RKO (cell line): ENCODE measurements around the gene CCL15.
"Not testable (repeated sequence)": the region's sequence is repeated elsewhere in the genome, so short reads cannot be mapped to it uniquely, and the experiment has no call there.

Experiments
- DNase-seq: peaks from one replicate; pipeline ENCODE4 v3.0.0-alpha.2; 2016; ENCODE audit warnings: low spot score

The CCL15 gene, protein sequence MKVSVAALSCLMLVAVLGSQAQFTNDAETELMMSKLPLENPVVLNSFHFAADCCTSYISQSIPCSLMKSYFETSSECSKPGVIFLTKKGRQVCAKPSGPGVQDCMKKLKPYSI

DNA sequence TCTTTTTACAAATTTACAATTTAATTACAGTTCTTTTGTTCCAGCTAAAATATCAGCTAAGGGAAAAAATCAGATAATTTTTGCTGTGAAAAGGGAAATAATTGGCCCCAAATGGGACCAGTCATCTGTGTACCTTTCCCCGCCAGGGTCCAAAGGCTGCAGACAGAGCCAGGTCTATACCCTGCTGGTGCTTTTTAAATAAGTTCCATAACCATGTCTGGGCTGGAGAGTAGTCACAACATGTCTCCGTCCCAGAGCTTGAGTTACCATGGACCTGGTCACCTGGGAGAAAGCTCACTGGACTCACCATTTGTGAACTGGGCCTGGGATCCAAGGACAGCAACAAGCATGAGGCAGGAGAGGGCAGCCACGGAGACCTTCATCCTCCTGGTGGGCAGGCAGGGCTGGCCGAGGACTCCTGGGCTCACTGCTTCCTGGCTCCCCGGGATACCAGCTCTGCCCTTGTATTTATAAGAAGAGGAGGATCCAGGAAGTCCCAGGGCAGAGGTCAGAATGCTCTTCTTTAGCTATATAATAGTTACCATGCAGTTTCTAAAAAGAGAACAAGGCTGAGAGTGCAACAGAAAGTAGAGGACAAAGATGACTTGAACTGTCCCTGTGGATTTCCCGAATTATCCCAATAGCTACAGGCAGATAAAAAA is at the start of gene CCL15:
CCL15 (minus strand) TSS at position 444 of the 662 bp plus-strand sequence; CDS start at position 383, 61 bp downstream.
- DNase-seq: no peak

DNA sequence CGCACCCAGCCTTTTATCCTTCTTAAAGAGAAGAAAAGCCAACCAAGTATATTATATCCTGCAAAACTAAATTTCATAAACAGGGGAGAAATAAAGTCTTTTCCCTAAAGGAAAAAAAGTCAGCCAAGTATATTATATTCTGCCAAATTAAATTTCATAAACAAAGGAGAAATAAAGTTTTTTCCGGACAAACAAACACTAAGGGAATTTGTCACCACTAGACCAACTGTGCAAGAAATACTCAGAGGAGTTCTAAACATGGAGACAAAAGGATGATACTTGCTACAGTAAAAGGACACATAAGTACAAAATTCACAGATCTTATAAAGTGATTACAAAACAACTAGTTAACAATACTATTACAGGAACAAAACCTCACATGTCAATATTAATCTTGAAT is 48.3 kb upstream of the CCL15 start:
- DNase-seq: no peak

DNA sequence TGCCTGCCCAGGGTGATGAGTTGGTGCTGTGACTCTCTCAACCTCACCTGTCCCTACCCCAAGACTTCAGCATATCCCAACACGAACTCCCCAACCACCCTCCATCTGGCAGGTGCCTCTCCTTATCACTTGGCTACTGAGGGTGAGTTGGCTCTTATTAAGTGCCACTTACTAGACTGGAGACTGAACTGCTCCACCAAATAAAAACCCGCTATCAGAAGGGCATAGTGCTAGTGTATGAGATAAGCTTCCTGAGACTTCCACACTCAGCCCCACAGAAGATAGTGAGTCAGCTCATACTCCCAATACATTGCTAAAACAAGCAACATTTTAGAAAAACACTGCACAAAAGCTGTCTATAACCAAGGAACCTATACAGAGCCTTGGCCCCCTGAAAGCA is 46.7 kb upstream of the CCL15 start:
- no peak for DNase-seq

DNA sequence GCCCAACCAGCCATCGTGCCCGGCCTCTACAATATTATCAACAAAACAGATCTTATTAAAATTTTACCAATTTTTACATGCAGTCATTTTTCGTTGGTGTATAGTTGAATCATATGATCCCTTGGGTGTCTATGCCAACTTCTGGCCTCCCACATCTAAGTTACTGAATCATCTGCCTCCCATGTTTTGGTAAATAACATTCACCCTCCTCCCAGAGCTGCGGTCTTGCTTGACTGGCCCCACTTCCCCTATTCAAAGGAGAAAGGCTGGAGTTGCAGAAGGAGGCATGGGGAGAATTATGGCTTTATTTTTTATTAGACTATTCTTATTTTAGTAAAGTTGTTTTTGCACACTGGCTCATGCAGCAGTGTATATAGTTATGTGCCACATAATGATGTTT is 34.9 kb upstream of the CCL15 start:
- no peak for DNase-seq

DNA sequence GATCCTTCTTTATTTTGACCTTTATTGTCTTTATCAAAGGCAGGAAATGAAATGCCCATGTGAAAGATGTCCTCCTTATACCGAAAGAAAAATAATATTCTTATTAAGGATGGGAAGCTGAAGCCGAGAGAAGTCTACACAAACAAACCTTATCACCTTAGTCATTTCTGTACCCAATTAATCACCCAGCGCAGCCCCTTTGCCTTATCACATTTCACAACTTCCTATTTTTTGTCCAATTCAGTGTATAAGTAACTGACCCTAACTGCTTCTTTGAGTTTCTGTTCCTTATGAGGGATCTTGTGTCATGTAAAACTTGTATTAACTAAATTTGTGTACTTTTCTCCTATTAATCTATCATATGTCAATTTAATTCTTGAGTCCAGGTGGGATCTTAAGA is 32.8 kb upstream of the CCL15 start:
- DNase-seq: no peak

DNA sequence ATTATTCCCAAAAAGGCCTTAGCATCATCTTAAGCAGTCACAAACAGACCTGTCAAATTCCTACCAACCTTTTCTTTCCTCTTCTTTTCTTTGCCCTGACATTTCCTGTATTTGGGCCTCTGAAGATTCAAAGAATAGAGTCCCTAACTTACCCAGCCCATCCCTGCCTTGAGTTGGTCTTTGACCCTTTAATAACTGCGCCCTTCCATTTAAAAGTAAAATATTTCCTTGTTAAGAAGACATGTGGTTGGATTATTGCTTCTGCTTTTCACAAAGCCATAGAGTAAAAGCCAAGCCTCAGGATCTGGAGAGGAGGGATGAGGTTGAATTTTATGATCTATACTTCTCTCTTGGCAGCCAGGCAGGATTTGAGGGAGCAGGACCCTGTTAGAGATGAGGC is 29.6 kb upstream of the CCL15 start:
- DNase-seq: no peak

DNA sequence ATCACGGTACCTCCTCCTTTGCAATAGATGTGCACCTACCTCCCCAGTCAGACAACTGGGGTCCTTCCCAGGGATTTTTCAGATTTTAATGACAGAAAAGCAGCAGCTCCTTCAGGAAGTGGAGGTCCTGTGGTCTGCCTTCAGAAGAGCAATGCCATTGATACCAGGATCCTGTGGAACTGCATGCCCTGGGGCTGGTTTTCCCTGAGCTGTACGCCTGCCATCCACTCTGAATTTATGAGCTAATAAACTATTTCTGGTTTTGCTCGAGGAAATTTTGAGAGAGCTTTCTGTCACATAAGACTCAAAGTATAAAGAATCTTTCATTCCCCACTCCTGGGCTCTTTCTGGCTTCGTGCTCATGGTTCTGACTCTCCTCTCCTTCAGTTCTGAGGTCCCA is 26.4 kb upstream of the CCL15 start:
- no peak for DNase-seq

DNA sequence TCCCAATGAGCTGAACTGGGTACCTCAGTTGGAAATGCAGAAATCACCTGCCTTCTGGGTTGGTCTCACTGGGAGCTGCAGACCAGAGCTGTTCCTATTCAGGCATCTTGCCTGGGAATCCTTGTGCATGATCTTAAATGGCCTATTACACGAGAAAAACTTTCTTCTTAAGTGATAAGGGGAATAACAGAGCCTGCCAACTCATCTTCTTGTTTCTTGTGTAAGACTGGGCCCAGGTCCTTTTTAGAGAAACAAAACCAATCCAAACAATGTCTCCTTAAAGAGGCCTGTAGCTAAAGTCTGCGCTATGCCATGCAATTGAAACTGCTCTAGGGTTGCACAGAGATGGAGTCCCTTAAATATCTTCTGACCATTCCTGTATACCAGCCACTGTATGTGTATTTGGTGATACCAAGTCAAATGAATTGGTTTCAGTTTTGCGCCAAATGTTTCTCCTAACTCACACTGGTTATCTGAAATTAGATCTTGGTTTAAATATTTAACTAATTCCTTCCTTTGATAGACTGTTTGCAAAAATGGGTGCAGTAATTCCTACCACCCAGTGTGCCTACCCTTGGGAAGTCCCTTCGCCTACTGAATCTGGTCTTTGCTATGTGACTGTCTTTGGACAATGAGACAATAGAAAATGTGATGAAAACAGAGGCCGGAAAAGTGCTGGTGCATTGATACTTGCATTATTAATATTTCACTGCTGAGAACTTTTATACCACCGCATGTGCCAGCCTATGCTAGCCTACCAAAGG is 22.9 kb upstream of the CCL15 start:
- DNase-seq: no peak

DNA sequence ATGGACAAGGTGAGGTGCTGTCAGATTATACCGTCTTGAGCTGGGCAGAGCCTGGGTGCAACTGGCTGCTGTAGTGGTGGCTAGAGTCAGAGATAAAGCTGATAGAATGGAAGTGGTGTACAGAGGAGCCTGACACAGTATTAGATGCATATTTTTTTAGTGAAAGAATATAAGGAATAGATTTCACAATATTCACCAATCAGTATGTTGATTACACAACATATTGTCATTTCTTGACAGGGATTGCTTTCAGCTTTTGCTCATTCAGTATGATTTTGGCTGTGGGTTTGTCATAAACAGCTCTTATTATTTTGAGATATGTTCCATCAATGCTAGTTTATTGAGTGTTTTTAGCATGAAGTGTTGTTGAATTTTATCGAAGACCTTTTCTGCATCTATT is 18.1 kb upstream of the CCL15 start:
- no peak for DNase-seq

DNA sequence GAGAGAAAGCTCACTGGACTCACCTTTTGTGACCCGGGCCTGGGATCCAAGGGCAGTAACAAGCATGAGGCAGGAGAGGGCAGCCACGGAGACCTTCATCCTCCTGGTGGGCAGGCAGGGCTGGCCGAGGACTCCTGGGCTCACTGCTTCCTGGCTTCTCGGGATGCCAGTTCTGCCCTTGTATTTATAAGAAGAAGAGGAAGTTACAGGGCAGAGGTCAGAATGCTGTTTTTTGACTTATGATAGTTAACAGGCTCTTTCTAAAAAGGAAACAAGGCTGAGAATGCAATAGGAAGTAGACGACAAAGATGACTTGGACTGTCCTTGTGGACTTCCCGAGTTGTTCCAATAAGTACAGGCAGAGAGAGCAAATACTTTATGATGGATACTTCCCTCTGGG is 16.4 kb upstream of the CCL15 start, which contains the start of gene CCL23:
CCL23 (minus strand) TSS at position 174 of the 400 bp plus-strand sequence; CDS start at position 99, 75 bp downstream.
- DNase-seq: no peak

DNA sequence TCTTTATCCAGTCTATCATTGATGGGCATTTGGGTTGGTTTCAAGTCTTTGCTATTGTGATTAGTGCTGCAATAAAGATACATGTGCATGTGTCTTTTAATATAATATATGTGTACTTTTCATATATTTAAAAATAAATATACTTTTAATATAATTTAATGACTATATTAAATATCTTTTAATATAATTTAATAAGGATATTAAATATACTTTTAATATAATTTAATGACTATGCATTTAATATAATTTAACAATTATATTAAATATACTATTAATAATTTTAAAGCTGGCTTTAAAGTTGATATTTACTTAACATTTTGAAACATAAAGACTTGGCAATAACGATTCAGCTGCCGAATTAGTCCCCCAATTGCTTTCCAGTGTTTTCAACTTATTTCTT is 15.2 kb upstream of the CCL15 start:
- DNase-seq: no peak

DNA sequence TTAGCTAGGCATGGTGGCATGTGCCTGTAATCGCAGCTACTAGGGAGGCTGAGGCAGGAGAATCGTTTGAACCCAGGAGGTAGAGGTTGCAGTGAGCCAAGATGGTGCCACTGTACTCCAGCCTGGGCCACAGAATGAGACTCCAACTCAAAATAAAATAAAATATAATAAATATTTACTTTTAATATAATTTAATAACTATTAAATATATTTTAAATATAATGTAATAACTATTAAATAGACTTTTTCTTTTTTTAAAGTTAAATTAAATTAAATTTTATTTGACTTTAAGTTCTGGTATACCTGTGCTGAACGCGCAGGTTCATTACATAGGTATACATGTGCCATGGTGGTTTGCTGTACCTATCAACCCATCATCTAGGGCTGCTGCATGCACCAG is 14.5 kb upstream of the CCL15 start:
- not testable (repeated sequence) for DNase-seq

DNA sequence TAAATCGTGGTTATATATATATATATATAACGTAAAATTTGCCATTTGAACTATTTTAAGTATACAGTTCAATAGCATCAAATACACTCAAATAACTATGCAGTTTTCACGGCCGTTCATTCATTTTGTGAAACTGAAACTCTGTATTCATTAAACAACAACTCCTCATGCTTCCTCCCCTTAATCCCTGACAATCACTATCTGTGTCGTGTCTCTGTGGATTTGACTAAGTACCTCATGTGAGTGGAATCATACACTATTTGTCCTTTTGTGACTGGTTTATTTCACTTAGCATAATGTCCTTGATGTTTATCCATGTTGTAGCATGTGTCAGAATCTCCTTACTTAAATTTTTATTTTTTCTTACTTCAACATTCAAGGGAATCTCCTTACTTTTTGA is 13.6 kb upstream of the CCL15 start:
- no peak for DNase-seq

DNA sequence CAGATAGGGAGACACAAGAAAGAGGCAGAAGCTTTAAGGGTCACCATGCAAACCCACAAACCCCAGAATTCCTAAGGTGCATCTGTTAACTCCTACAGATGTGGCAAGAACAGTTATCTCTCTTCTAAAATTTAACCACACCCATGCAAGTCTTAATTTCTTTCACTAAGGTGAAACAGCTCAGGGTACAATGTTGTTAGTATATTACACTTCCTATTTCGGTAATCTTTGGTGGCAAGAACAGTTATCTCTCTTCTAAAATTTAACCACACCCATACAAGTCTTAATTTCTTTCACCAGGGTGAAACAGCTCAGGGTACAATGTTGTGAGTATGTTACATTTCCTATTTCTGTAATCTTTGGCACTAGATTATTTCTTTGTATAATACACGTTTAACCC is 9.8 kb upstream of the CCL15 start:
- DNase-seq: no peak

DNA sequence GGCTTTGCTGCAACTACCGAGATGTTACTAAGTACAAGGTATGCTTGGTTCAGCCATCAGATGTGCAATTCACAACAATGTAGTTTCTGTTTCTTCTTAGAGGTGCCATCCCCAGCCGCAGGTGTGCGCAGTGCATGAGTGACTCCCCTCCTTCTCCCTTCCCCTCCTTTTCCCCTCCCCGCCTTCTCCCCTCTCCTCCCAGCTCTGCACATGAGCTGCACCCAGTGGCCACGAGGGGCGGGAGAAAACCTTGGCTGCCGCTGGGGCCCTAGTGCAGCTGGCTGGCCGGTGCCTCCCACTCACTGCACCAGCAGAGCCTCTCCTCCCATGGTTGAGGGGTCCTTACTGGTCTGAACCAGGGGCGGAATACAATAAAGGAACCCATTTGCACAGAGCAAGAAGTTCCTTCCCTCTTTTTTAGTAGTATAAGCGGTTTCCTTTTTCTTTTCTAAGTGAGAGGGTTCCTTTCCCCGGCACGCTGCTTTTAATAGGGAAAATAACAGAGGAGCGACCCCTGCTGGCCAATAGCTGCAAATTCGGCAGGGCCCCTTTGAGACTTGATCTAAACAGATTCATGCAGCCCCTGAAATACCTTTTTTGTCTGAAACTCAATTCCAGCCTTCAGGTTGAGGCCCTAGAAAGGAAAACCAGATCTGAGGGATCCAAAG is 7.8 kb upstream of the CCL15 start:
- DNase-seq: no peak

DNA sequence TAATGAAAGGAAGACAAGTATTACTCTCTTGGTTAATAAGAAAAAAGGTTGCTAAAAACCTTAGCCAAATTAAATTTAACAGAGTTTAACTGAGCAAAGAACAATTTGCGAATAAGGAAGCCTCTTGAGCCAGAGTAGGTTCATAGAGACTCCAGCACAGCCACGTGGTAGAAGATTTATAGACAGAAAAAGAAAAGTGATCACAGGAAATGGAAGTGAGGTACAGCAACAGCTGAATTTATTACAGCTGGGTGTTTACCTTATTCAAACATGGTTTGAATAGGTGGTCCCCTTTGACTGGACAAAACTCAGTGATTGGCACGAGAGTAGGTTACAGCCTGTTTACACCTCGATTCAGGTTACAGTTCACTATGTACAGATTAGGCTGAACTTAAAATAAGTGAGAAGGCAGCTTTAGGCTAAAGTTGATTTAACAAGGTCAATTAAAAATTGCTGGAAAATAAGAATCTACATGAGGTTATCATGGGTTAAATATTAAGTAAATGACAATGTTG is 3.3 kb upstream of the CCL15 start:
- no peak for DNase-seq

DNA sequence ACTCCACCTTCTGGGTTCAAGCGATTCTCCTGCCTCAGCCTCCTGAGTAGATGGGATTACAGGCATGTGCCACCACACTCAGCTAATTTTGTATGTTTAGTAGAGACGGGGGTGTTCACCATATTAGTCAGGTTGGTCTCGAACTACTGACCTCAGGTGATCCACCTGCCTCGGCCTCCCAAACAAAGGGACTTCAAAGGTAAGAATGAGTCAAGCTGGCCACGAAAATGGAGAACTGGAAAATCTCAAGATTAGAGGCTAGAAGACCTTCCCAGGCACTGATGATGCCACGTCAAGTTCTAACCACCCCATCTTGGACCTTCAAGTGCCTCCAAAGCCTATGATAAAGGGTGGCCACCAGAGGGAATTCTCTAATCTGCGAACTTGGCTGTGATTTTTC is 1.3 kb upstream of the CCL15 start:
- no peak for DNase-seq

DNA sequence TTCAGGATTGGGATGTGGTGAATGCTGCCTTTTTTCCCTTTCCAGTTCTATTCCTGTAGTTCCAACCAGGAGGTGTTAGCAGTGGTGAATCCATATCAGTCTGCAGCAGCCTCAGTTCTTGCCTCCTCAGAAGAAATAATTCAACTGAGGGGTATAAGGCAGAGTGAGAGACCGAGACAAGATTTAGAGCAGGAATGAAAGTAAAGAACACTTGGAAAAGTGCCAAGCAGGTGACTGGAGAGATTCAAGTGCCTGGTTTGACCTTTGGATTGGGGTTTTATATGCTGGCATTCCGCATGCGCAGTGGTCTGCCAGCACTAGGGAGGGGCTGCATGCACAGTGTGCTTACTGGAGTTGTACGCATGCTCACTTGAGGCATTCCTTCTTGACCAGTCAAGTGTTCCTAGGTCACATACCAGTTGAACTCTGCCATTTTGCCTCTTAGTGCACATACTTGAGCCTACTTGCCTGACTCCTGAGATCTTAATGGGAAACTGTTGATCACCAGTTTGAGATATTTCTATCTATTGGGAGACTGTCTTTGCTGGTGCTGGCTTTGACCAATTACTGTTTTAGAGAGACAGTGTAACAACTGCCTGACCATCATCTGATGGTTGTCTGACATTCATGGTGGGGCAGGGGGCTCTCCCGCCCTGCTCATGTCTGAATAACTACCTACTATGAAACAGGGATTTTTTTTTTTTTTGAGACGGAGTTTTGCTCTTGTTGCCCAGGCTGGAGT is 680 bp upstream of the CCL15 start:
- no peak for DNase-seq

DNA sequence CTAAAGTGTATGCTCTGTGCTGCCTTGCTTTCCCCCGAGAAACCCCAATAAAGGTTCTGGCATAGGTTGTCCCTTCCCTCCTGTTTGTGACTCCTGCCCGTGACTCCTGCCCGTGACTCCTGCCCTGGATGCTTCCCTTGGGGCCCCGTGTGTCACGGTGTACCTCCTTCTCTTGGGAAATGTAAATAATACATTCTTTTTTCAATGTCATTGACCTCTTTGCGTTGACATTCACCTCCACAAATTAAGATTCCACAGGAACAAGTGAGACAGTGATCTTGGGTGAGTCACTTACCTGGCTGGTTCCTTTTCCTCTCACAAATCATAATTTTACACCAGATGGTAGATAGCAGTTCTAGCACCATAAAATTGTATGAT is 632 bp downstream of the CCL15 start:
- no peak for DNase-seq

DNA sequence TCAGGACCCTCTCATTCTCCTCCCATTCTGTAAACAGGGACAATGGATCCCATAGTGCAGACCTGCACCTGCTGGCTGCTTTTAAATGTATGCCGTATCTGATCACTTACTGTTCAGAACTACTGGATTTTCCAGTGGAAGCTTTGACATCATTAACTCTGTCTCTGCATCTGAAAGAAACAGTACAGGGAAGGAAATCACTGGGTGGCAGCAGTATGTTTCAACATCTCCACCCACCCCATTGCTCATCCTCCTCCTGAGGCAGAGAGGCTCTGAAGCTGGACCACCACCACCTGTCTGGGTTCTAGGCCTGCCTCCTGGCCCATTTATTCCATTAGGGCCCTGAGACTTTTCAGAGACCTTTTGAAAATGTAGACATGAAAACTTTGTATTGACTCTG is 2.6 kb downstream of the CCL15 start:
- DNase-seq: no peak

DNA sequence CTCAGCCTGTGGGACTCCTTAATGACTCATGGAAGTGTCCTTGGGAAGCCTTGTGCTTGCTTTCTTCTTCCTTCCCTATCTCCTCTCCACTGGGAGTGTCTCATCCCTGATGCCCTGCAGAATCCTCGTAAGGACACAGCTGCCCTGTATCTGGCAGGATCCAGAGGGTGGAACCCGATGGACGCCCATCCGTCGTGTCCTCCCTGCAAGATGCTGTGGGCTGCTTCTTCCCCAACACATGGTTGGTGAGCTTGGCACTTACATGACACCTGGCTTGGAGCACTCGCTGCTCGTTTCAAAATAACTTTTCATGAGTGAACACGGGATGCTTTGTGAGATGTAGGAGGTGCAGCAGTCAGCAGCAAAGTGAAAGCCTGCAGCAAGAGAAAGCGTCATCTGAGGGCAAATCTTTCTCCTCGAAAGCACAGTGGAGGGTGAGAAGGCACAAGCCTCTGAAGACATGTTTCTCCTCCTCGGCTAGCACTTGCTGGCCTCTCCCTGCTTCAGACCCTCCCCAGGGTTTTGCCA is 3.3 kb downstream of the CCL15 start:
- DNase-seq: no peak

DNA sequence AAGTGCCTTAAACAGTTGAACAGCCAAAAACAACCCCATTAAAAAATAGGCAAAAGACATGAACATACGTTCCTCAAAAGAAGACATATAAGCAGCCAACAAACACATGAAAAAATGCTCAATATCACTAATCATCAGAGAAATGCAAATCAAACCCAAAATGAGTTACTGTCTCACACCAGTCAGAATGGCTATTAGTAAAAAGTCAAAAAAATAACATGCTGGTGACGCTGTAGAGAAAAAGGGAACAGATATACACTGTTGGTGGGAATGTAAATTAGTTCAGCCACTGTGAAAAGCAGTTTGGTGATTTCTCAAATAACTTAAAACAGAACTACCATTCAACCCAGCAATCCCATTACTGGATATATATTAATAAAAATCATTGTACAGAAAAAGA is 6.0 kb downstream of the CCL15 start:
- not testable (repeated sequence) for DNase-seq
